Fibroblast of the aortic adventitia (primary cell): ENCODE data around the gene ZNF740. TPM values are rescaled to one million over a fixed set of nuclear protein-coding genes. Genes with fewer than 3 reads are reported as not detected.

Source experiments
- DNase-seq: peaks from one replicate; pipeline ENCODE4 v3.0.0-alpha.2; 2010; ENCODE audit warnings: low read depth
- H3K4me3 ChIP-seq: 2 replicates; pipeline ENCODE4 v1.5.1; 2011; ENCODE audit warnings: low read depth, mild to moderate bottlenecking, control low read depth, low read length, moderate library complexity
- CTCF ChIP-seq: IDR thresholded peaks from 2 replicates; pipeline ENCODE4 v1.5.1; 2011; ENCODE audit warnings: mild to moderate bottlenecking, low read length, control low read depth, inconsistent platforms; ENCODE audit not compliant: insufficient read depth
- small RNA-seq: library from RNA; depleted of rRNA; stranded (forward); fragments of <200 nt; gene quantifications from one replicate; pipeline ENCODE3, GENCODE V24; 2012
- total RNA-seq: library from RNA; depleted of rRNA; stranded (reverse); fragments of >200 nt; gene quantifications from 2 replicates; pipeline ENCODE4 v1.2.3, GENCODE V29; 2012; ENCODE audit warnings: low replicate concordance

The ZNF740 gene
- total RNA-seq, 1 donor, result 12.6 TPM

GRCh38 chr12:53239643-53240258 is 59.2 kb downstream of the ZNF740 start:
- DNase-seq, result no peak
- H3K4me3 ChIP-seq, result no peak overlapping the region
- TF ChIP-seq CTCF, result no peak

- no peak overlapping the region for H3K4me3 ChIP-seq
- no peak for TF ChIP-seq CTCF
- no peak for DNase-seq
These were observed 61.3 kb downstream of the ZNF740 start for GRCh38 chr12:53241623-53242412.

- H3K4me3 ChIP-seq, result no peak overlapping the region
- no peak for DNase-seq
- no peak for TF ChIP-seq CTCF
These were observed 63.8 kb downstream of the ZNF740 start for GRCh38 chr12:53244337-53244736.

Small RNAs within 50 kb of the gene (small RNA-seq; reads per million reads assigned to genes)
- gene HIGD1AP1 (not detected), gene RNU6-333P (not detected)

Other genes with a start within 250 kb of the ZNF740 start
- gene KRT18, start 231.6 kb upstream of the ZNF740 start, total RNA-seq, result 26.8 and 188 TPM in 2 replicates
- 1,016 and 1,876 TPM in 2 replicates for gene EIF4B, start 174.3 kb upstream of the ZNF740 start, total RNA-seq
- gene TNS2, start 130.7 kb upstream of the ZNF740 start, total RNA-seq, result 60.5 and 77.4 TPM in 2 replicates
- gene SPRYD3, start 101.3 kb upstream of the ZNF740 start, total RNA-seq, result 27.1 and 33.0 TPM in 2 replicates
- gene IGFBP6, start 83.1 kb upstream of the ZNF740 start, total RNA-seq, result 723 and 2,626 TPM in 2 replicates
- gene SOAT2, start 77.2 kb upstream of the ZNF740 start, total RNA-seq, result 0.09 TPM in 1 of 2 replicates, not detected in the other
- gene CSAD, start 203 bp downstream of the ZNF740 start, total RNA-seq, result 8.7 and 23.4 TPM in 2 replicates
- 0.54 TPM in 1 of 2 replicates, not detected in the other for gene ITGB7, start 26.5 kb downstream of the ZNF740 start, total RNA-seq
- gene RARG, start 51.5 kb downstream of the ZNF740 start, total RNA-seq, result 43.9 and 69.4 TPM in 2 replicates
- gene ESPL1, start 87.6 kb downstream of the ZNF740 start, total RNA-seq, result 1.5 and 13.5 TPM in 2 replicates
- 441 and 577 TPM in 2 replicates for gene PFDN5, start 114.8 kb downstream of the ZNF740 start, total RNA-seq
- 34.8 and 39.5 TPM in 2 replicates for gene MYG1, start 119.0 kb downstream of the ZNF740 start, total RNA-seq
- 16.4 and 46.4 TPM in 2 replicates for gene AAAS, start 140.9 kb downstream of the ZNF740 start, total RNA-seq
- not detected in 2 replicates for gene SP7, start 155.6 kb downstream of the ZNF740 start, total RNA-seq
- gene SP1, start 199.5 kb downstream of the ZNF740 start, total RNA-seq, result 28.0 and 63.3 TPM in 2 replicates
- not detected in 2 replicates for gene AMHR2, start 243.1 kb downstream of the ZNF740 start, total RNA-seq